Trophoblast cell (in vitro differentiated cells and primary cell): ENCODE data around the gene FTO.

ENCODE experiments used
- DNase-seq, 2 donors: peaks; one replicate each; pipeline ENCODE4 v3.0.0-alpha.2; 2016
- H2AFZ ChIP-seq: 2 replicates; pipeline ENCODE4 v1.6.1; 2013; ENCODE audit warnings: low read length, moderate library complexity, mild to moderate bottlenecking; ENCODE audit not compliant: insufficient read depth, poor library complexity
- H2AK5ac ChIP-seq: 2 replicates; pipeline ENCODE4 v1.6.1; 2013; ENCODE audit warnings: mild to moderate bottlenecking, low read length
- H2BK120ac ChIP-seq: 2 replicates; pipeline ENCODE4 v1.6.1; 2013; ENCODE audit warnings: low read length, mild to moderate bottlenecking, moderate library complexity; ENCODE audit not compliant: insufficient read depth, poor library complexity
- H2BK12ac ChIP-seq: 2 replicates; pipeline ENCODE4 v1.6.1; 2013; ENCODE audit warnings: mild to moderate bottlenecking, low read length, moderate library complexity
- H2BK5ac ChIP-seq: 2 replicates; pipeline ENCODE4 v1.6.1; 2013; ENCODE audit warnings: low read length, low read depth, moderate library complexity, mild to moderate bottlenecking; ENCODE audit not compliant: poor library complexity
- H3K14ac ChIP-seq: 2 replicates; pipeline ENCODE4 v1.6.1; 2013; ENCODE audit warnings: mild to moderate bottlenecking, low read length
- H3K18ac ChIP-seq: 2 replicates; pipeline ENCODE4 v1.6.1; 2013; ENCODE audit warnings: mild to moderate bottlenecking, low read length
- H3K23ac ChIP-seq: 2 replicates; pipeline ENCODE4 v1.6.1; 2013; ENCODE audit warnings: low read length
- H3K27ac ChIP-seq: 2 replicates; pipeline ENCODE4 v1.5.1; 2013; ENCODE audit warnings: low read depth, mild to moderate bottlenecking, inconsistent platforms, low read length, moderate library complexity
- H3K27me3 ChIP-seq: 2 replicates; pipeline ENCODE4 v1.6.1; 2013; ENCODE audit warnings: inconsistent platforms, mild to moderate bottlenecking, low read length, moderate library complexity; ENCODE audit not compliant: insufficient read depth
- H3K36me3 ChIP-seq, 2 experiments: 1 replicate in 1 of 2; 2 replicates in 1 of 2; pipeline ENCODE4 v1.6.1; 2013; ENCODE audit warnings: low read length in 2 of 2, mild to moderate bottlenecking in 2 of 2, moderate library complexity in 1 of 2; ENCODE audit not compliant: insufficient read depth in 2 of 2, control insufficient read depth in 1 of 2
- H3K4ac ChIP-seq: 2 replicates; pipeline ENCODE4 v1.6.1; 2013; ENCODE audit warnings: low read depth, mild to moderate bottlenecking, low read length, moderate library complexity
- H3K4me1 ChIP-seq, 2 experiments: 1 replicate in 1 of 2; 2 replicates in 1 of 2; pipeline ENCODE4 v1.6.1; 2013; ENCODE audit warnings: low read length in 2 of 2, mild to moderate bottlenecking in 2 of 2, moderate library complexity in 1 of 2; ENCODE audit not compliant: insufficient read depth in 2 of 2, control insufficient read depth in 1 of 2
- H3K4me2 ChIP-seq: 2 replicates; pipeline ENCODE4 v1.6.1; 2013; ENCODE audit warnings: inconsistent platforms, mild to moderate bottlenecking, low read length, moderate library complexity
- H3K4me3 ChIP-seq: 2 replicates; pipeline ENCODE4 v1.5.1; 2013; ENCODE audit warnings: mild to moderate bottlenecking, low read depth, low read length, inconsistent platforms
- H3K79me1 ChIP-seq: one replicate; pipeline ENCODE4 v1.6.1; 2013; ENCODE audit warnings: low read length
- H3K79me2 ChIP-seq: 2 replicates; pipeline ENCODE4 v1.6.1; 2013; ENCODE audit warnings: low read length, mild to moderate bottlenecking; ENCODE audit not compliant: control insufficient read depth, insufficient read depth, poor library complexity
- H3K9ac ChIP-seq: 2 replicates; pipeline ENCODE4 v1.6.1; 2013; ENCODE audit warnings: mild to moderate bottlenecking, low read length
- H3K9me3 ChIP-seq: 2 replicates; pipeline ENCODE4 v1.6.1; 2013; ENCODE audit warnings: low read depth, mild to moderate bottlenecking, control low read depth, inconsistent platforms, low read length; ENCODE audit not compliant: insufficient read depth
- H4K12ac ChIP-seq: 2 replicates; pipeline ENCODE4 v1.6.1; 2013; ENCODE audit warnings: low read depth, mild to moderate bottlenecking, low read length, moderate library complexity
- H4K8ac ChIP-seq: 2 replicates; pipeline ENCODE4 v1.6.1; 2013; ENCODE audit warnings: low read depth, mild to moderate bottlenecking, low read length, moderate library complexity
- H4K91ac ChIP-seq: one replicate; pipeline ENCODE4 v1.6.1; 2013; ENCODE audit warnings: low read depth, mild to moderate bottlenecking, low read length, moderate library complexity
- WGBS: extraction: QIAGEN DNeasy Blood & Tissue Kit; methylation state at CpG from one replicate; pipeline ENCODE4 v1.1.7; 2013; ENCODE audit warnings: missing lambda C conversion rate; ENCODE audit not compliant: insufficient read length, insufficient coverage; ENCODE audit errors: extremely low coverage; 5-methylcytosine and 5-hydroxymethylcytosine counted together

FTO gene

DNA sequence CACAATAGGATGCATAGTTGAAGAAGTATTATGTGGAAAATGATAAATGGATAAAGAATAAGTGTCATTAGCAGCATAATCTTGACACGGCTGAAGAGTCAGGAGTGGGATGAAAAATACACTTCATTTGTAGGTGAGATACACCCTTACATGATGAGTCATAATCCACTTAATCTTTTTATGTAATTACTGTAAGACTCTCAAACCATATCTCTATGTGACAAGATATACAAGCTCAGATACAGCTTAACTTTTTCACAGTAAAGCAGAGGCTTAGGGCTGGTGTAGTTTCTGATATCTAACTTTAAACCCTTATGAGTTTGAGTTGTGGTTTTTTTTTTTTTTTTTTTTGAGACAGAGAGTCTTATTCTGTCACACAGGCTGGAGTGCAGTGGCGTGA, 101.2 kb downstream of the FTO start:
- Histone ChIP-seq H3K14ac (no peak overlapping the region), H3K79me1 (no peaks in the 10 kb centered on the region), H2AK5ac (no peak overlapping the region), H3K4me1 (no peaks in the 10 kb centered on the region), H2AFZ (no peak overlapping the region), H4K12ac (no peak overlapping the region), H3K9ac (no peak overlapping the region), H3K18ac (no peak overlapping the region), H3K4ac (no peak overlapping the region), H3K27me3 (no peaks in the 10 kb centered on the region), H3K23ac (no peak overlapping the region), H2BK5ac (no peak overlapping the region), H3K36me3 (peaks cover 0 to 2% of the 10 kb centered on the region in 2 experiments), H2BK120ac (no peak overlapping the region), H3K9me3 (no peaks in the 10 kb centered on the region), H3K27ac (no peak overlapping the region), H3K79me2 (no peaks in the 10 kb centered on the region), H3K4me2 (no peak overlapping the region), H3K4me3 (no peak overlapping the region), H2BK12ac (no peak overlapping the region), H4K91ac (no peak overlapping the region), H4K8ac (no peak overlapping the region)
- DNase-seq, result no peak
- no CpG with 5 or more reads among the region's 2 CpGs for WGBS

DNA sequence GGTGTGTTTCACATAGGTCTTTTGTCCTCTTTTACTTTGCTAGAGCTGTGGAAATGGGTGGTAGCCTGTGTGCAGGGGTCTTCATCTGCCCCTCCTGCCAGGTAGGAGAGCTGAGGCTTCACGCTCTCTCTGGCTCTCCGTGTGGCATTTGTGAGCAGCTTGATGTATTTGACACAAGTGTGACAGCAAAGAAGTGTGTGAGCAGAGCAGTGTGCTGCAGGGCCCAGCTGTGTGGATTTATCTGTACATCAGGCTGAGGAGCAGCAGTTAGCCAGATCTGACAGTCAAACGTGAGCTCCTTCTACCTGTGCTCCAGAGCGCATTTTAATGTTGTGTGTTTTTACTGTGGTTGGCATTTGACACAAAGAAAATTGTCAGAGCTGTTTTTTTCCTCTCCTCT, 101.8 kb downstream of the FTO start:
- no peak overlapping the region for H3K4me3 ChIP-seq
- no peak overlapping the region for H2BK12ac ChIP-seq
- no peak for DNase-seq
- no peak overlapping the region for H4K12ac ChIP-seq
- H2BK5ac ChIP-seq, result no peak overlapping the region
- no peak overlapping the region for H3K4ac ChIP-seq
- H4K91ac ChIP-seq, result no peak overlapping the region
- H4K8ac ChIP-seq, result no peak overlapping the region
- no peak overlapping the region for H3K18ac ChIP-seq
- H3K4me1 ChIP-seq, result no peaks in the 10 kb centered on the region
- H3K4me2 ChIP-seq, result no peak overlapping the region
- no CpG with 5 or more reads among the region's 4 CpGs for WGBS
- H3K27me3 ChIP-seq, result no peaks in the 10 kb centered on the region
- H3K27ac ChIP-seq, result no peak overlapping the region
- no peak overlapping the region for H2AK5ac ChIP-seq
- no peak overlapping the region for H2BK120ac ChIP-seq
- H3K9me3 ChIP-seq, result no peaks in the 10 kb centered on the region
- no peaks in the 10 kb centered on the region for H3K79me1 ChIP-seq
- H3K23ac ChIP-seq, result no peak overlapping the region
- H3K9ac ChIP-seq, result no peak overlapping the region
- H3K36me3 ChIP-seq, result peaks cover 0 to 2% of the 10 kb centered on the region in 2 experiments
- H2AFZ ChIP-seq, result no peak overlapping the region
- no peak overlapping the region for H3K14ac ChIP-seq
- no peaks in the 10 kb centered on the region for H3K79me2 ChIP-seq

DNA sequence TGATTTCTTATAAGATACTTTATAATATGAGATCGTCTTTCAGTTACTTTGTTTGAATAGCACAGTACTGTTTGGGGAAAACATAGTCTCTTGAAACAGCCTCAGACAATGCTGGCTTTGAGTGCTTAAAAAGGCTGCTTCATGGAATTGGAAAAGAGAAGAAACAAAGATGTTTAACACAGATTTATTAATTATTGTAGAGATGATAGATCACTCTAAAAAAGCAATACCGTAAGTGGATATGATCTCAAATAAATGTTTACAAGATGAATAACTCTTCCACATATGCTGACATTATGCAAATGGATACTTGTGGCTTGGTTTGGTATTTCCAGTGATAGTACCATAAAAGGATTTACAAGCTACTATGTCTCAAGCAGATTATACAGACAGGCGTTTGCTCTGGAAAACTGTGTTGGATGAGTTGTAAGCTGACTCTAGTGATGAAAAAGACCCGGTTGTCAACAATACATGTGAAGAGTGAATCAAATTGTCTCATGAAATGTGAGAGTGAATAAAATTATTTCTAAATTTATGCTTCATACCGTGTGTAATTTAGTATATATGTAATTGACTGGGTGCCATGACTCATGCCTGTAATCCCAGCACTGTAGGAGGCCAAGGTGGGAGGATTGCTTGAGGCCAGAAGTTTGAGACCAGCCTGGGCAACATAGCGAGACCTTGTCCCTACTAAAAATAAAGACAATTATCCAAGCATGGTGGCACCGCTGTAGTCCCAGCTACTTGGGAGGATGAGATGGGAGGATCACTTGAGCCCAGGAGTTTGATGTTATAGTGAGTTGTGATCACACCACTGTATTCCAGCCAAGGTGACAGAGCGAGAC, 105.4 kb downstream of the FTO start:
- WGBS, result no CpG with 5 or more reads among the region's 8 CpGs
- Histone ChIP-seq H3K4ac (no peak overlapping the region), H4K12ac (no peak overlapping the region), H4K8ac (no peak overlapping the region), H4K91ac (no peak overlapping the region), H2AK5ac (no peak overlapping the region), H2BK12ac (no peak overlapping the region), H3K27ac (no peak overlapping the region), H2BK5ac (no peak overlapping the region), H3K4me3 (no peak overlapping the region), H3K18ac (no peak overlapping the region), H3K27me3 (no peaks in the 10 kb centered on the region), H3K14ac (no peak overlapping the region), H3K4me1 (no peaks in the 10 kb centered on the region), H3K4me2 (no peak overlapping the region), H2AFZ (no peak overlapping the region), H2BK120ac (no peak overlapping the region), H3K9ac (no peak overlapping the region), H3K36me3 (peaks cover 0 to 2% of the 10 kb centered on the region in 2 experiments), H3K23ac (no peak overlapping the region), H3K79me2 (no peaks in the 10 kb centered on the region), H3K9me3 (no peaks in the 10 kb centered on the region), H3K79me1 (no peaks in the 10 kb centered on the region)
- peak; percentile 21 to 50 for DNase-seq

DNA sequence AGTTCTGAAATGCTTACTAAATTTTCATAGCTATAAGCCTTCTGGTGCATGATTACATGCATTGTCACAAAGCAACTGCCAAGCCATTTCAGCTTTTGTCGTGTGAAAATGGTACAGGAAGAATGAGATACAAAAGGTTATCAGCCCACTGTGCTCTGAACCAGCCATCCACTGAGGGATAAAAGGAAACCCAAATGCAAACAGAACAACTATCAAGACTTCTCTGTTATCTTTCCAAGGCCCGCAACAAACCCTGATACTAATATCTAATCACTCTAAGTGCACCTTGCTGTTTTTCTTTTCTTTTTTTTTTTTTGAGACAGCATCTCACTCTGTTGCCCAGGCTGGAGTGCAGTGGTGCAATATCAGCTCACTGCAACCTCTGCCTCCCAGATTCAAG, 109.0 kb downstream of the FTO start:
- Histone ChIP-seq H3K79me2 (no peaks in the 10 kb centered on the region), H2BK12ac (no peak overlapping the region), H2BK120ac (no peak overlapping the region), H3K9ac (no peak overlapping the region), H3K27ac (no peak overlapping the region), H3K4me1 (peaks cover 0 to 2% of the 10 kb centered on the region in 2 experiments), H4K8ac (no peak overlapping the region), H3K18ac (no peak overlapping the region), H4K91ac (no peak overlapping the region), H3K4me3 (no peak overlapping the region), H3K79me1 (no peaks in the 10 kb centered on the region), H3K9me3 (no peaks in the 10 kb centered on the region), H3K4ac (no peak overlapping the region), H2AFZ (no peak overlapping the region), H2AK5ac (no peak overlapping the region), H3K14ac (no peak overlapping the region), H3K4me2 (no peak overlapping the region), H3K23ac (no peak overlapping the region), H4K12ac (no peak overlapping the region), H3K36me3 (peaks cover 0 to 2% of the 10 kb centered on the region in 2 experiments), H3K27me3 (no peaks in the 10 kb centered on the region), H2BK5ac (no peak overlapping the region)
- no peak for DNase-seq
- WGBS, result no CpG with 5 or more reads among the region's 2 CpGs
